Endodermal cell (in vitro differentiated cells): ENCODE results near the gene ITPRID2. TPM values are rescaled to one million over a fixed set of nuclear protein-coding genes. Genes with fewer than 3 reads are reported as not detected.

Source experiments
- DNase-seq: peaks from one replicate; pipeline ENCODE4 v3.0.0-alpha.2; 2017
- H3K27ac ChIP-seq: 2 replicates; pipeline ENCODE4 v1.5.1; 2013; ENCODE audit warnings: mild to moderate bottlenecking, low read depth, low read length, moderate library complexity
- H3K27me3 ChIP-seq: 2 replicates; pipeline ENCODE4 v1.6.1; 2013; ENCODE audit warnings: mild to moderate bottlenecking, low read length, moderate library complexity; ENCODE audit not compliant: insufficient read depth, control insufficient read depth, poor library complexity, severe bottlenecking
- H3K36me3 ChIP-seq: 2 replicates; pipeline ENCODE4 v1.7.0; 2013; ENCODE audit warnings: mild to moderate bottlenecking, low read length, moderate library complexity; ENCODE audit not compliant: control insufficient read depth, insufficient read depth
- H3K4me1 ChIP-seq: one replicate; pipeline ENCODE4 v1.7.0; 2013; ENCODE audit warnings: low read length; ENCODE audit not compliant: control insufficient read depth, insufficient read depth
- H3K4me3 ChIP-seq: 2 replicates; pipeline ENCODE4 v1.5.1; 2013; ENCODE audit warnings: mild to moderate bottlenecking, low read length, moderate library complexity
- H3K9ac ChIP-seq: 2 replicates; pipeline ENCODE4 v1.6.1; 2013; ENCODE audit warnings: mild to moderate bottlenecking, low read length, moderate library complexity; ENCODE audit not compliant: poor library complexity, severe bottlenecking; ENCODE audit errors: extremely low read depth
- H3K9me3 ChIP-seq: 2 replicates; pipeline ENCODE4 v1.6.1; 2013; ENCODE audit warnings: mild to moderate bottlenecking, low read length, moderate library complexity; ENCODE audit not compliant: control insufficient read depth
- H3K27ac Mint-ChIP-seq: 2 replicates; pipeline ENCODE4 v1.8.0; 2020; ENCODE audit warnings: mixed read lengths
- H3K27me3 Mint-ChIP-seq: 2 replicates; pipeline ENCODE4 v1.8.0; 2021; ENCODE audit warnings: mild to moderate bottlenecking, mixed read lengths; ENCODE audit not compliant: insufficient read depth
- H3K36me3 Mint-ChIP-seq: 2 replicates; pipeline ENCODE4 v1.8.0; 2020; ENCODE audit warnings: low read depth, mixed read lengths
- H3K4me1 Mint-ChIP-seq: 2 replicates; pipeline ENCODE4 v1.8.0; 2020; ENCODE audit warnings: mixed read lengths
- H3K4me3 Mint-ChIP-seq: 2 replicates; pipeline ENCODE4 v1.8.0; 2020; ENCODE audit warnings: mild to moderate bottlenecking, moderate library complexity, mixed read lengths
- H3K9me3 Mint-ChIP-seq: 2 replicates; pipeline ENCODE4 v1.8.0; 2020; ENCODE audit warnings: mild to moderate bottlenecking, mixed read lengths
- CTCF ChIP-seq: fragments of 200-600 bp; sonication (generic); conservative IDR thresholded peaks from 2 replicates; pipeline ENCODE4 v1.5.0; 2021; ENCODE audit warnings: antibody characterized with exemption, mild to moderate bottlenecking
- WGBS, 2 experiments: methylation state at CpG; one replicate each; pipeline versions ENCODE4 v1.1.5 to v1.1.7; 2013; ENCODE audit warnings: missing lambda C conversion rate in 2 of 2, mixed read lengths in 1 of 2; ENCODE audit not compliant: insufficient coverage in 1 of 2, insufficient read length in 1 of 2; 5-methylcytosine and 5-hydroxymethylcytosine counted together
- total RNA-seq, 2 donors: library from RNA; stranded (reverse); fragmentation: NEBNext Ultra II Directional in 1 of 2; extraction: Animal tissue kit (Norgen Biotek cat#: 25700) in 1 of 2; gene quantifications; 2 replicates in 1 of 2; 3 replicates in 1 of 2; pipeline ENCODE4 v1.2.1, GENCODE V29; 2021

ITPRID2 gene
- total RNA-seq, 2 donors from 2014 or later, result 28.9 to 30.4 TPM

DNA sequence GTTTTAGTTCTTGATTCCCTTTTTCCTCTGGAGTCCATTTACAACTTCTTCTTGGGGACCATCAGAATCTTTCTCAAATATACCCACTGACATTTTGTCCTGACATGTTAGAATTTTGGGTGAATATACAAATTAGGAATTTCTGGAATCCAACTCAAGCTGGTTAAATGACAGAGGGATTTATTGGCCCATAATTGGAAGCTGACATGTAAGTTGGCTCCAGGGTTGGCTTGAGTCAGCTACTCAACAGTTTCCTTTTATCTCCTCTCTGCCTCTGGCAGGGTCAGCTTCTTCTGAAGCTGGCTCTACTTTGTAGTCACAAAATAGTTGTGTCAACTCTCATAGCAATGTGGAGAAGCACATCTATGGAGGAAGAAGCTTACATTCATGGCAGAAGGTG lies 57.5 kb downstream of the ITPRID2 start:
- Mint-ChIP-seq H3K9me3 (no peaks in the 10 kb centered on the region), H3K36me3 (no peaks in the 10 kb centered on the region), H3K27me3 (no peaks in the 10 kb centered on the region), H3K27ac (no peak overlapping the region), H3K4me1 (peaks cover 6% of the 10 kb centered on the region), H3K4me3 (no peak overlapping the region)
- no peak overlapping the region for H3K9ac ChIP-seq
- H3K9me3 ChIP-seq, result no peaks in the 10 kb centered on the region
- no peak overlapping the region for H3K27ac ChIP-seq
- no peak for DNase-seq
- no peaks in the 10 kb centered on the region for H3K36me3 ChIP-seq
- no peak for TF ChIP-seq CTCF
- no peaks in the 10 kb centered on the region for H3K27me3 ChIP-seq
- no peak overlapping the region for H3K4me3 ChIP-seq
- H3K4me1 ChIP-seq, result no peaks in the 10 kb centered on the region

GRCh38 chr2:181952404-181953226 lies 61.1 kb downstream of the ITPRID2 start:
- H3K27ac ChIP-seq, result no peak overlapping the region
- no peak for TF ChIP-seq CTCF
- H3K36me3 ChIP-seq, result no peaks in the 10 kb centered on the region
- H3K4me3 Mint-ChIP-seq, result no peak overlapping the region
- WGBS, 2 experiments, result 78% methylated on average over 1 of the region's 1 CpG; no CpG with 5 or more reads in 1 of the 2 experiments
- no peaks in the 10 kb centered on the region for H3K4me1 ChIP-seq
- no peaks in the 10 kb centered on the region for H3K27me3 ChIP-seq
- no peaks in the 10 kb centered on the region for H3K9me3 ChIP-seq
- H3K9ac ChIP-seq, result no peak overlapping the region
- H3K27me3 Mint-ChIP-seq, result no peaks in the 10 kb centered on the region
- no peak for DNase-seq
- no peak overlapping the region for H3K4me3 ChIP-seq
- no peak overlapping the region for H3K27ac Mint-ChIP-seq
- peaks cover 6% of the 10 kb centered on the region for H3K4me1 Mint-ChIP-seq
- H3K36me3 Mint-ChIP-seq, result no peaks in the 10 kb centered on the region
- H3K9me3 Mint-ChIP-seq, result no peaks in the 10 kb centered on the region

- 2 to 3% methylated on average over 6 to 19 of the region's 19 CpGs for WGBS, 2 experiments
- H3K9ac ChIP-seq, result no peak overlapping the region
- H3K4me1 Mint-ChIP-seq, result peaks cover 9% of the 10 kb centered on the region
- H3K27ac ChIP-seq, result no peak overlapping the region
- no peaks in the 10 kb centered on the region for H3K27me3 ChIP-seq
- peak overlapping the region; percentile 68 for H3K4me3 ChIP-seq
- TF ChIP-seq CTCF, result peak; percentile 76
- peak; percentile 91 for DNase-seq
- H3K4me3 Mint-ChIP-seq, result peak overlapping the region; percentile 58
- H3K27me3 Mint-ChIP-seq, result no peaks in the 10 kb centered on the region
- no peaks in the 10 kb centered on the region for H3K9me3 Mint-ChIP-seq
- no peaks in the 10 kb centered on the region for H3K36me3 Mint-ChIP-seq
- H3K9me3 ChIP-seq, result no peaks in the 10 kb centered on the region
- no peaks in the 10 kb centered on the region for H3K4me1 ChIP-seq
- peak overlapping the region; percentile 30 for H3K27ac Mint-ChIP-seq
- no peaks in the 10 kb centered on the region for H3K36me3 ChIP-seq
These were observed 62.5 kb downstream of the ITPRID2 start for GRCh38 chr2:181953881-181954537.
